Transverse colon (tissue), 4 donors: ENCODE measurements around the gene MYH1. TPM values are rescaled to one million over a fixed set of nuclear protein-coding genes. Genes with fewer than 3 reads are reported as not detected.

Experiments
- DNase-seq: peaks from one replicate; pipeline ENCODE4 v3.0.0-alpha.2; 2019
- H3K27ac ChIP-seq, 4 donors: fragments of 200-600 bp; sonication (generic); 2 replicates each; pipeline ENCODE4 v1.5.1; 2016 to 2018; ENCODE audit warnings: inconsistent platforms in 4 of 4
- H3K27me3 ChIP-seq: fragments of 200-600 bp; sonication (generic); 2 replicates; pipeline ENCODE4 v1.5.1; 2017; ENCODE audit warnings: inconsistent platforms
- H3K36me3 ChIP-seq, 4 donors: fragments of 200-600 bp; sonication (generic); 2 replicates each; pipeline ENCODE4 v1.5.1; 2017 to 2019; ENCODE audit warnings: inconsistent platforms in 4 of 4
- H3K4me1 ChIP-seq, 4 donors: fragments of 200-600 bp; sonication (generic); 2 replicates each; pipeline ENCODE4 v1.5.1; 2017 to 2020; ENCODE audit warnings: inconsistent platforms in 4 of 4
- H3K4me3 ChIP-seq, 4 donors: fragments of 200-600 bp; sonication (generic); 1 replicate in 1 of 4; 2 replicates in 3 of 4; pipeline versions ENCODE4 v1.5.1 to v1.6.1; 2017 to 2019; ENCODE audit warnings: inconsistent platforms in 4 of 4
- H3K9me3 ChIP-seq, 2 donors: fragments of 200-600 bp; sonication (generic); 2 replicates each; pipeline ENCODE4 v1.5.1; 2017 to 2019; ENCODE audit warnings: inconsistent platforms in 2 of 2
- CTCF ChIP-seq, 5 experiments: fragments of 200-600 bp in 3 of 5; fragments of 450-650 bp in 2 of 5; sonication (generic) in 3 of 5; IDR thresholded peaks; 1 replicate in 2 of 5; 2 replicates in 3 of 5; pipeline ENCODE4 v1.5.1; 2016 to 2017; ENCODE audit warnings: antibody characterized with exemption in 5 of 5, inconsistent platforms in 3 of 5, mild to moderate bottlenecking in 2 of 5, moderate library complexity in 1 of 5
- EP300 ChIP-seq: sonication (generic); formaldehyde crosslinking; IDR thresholded peaks from one replicate; pipeline ENCODE4 v1.6.1; 2017; ENCODE audit warnings: antibody characterized with exemption, low read depth
- POLR2A ChIP-seq: fragments of 450-650 bp; IDR thresholded peaks from one replicate; pipeline ENCODE4 v1.6.1; 2016; ENCODE audit warnings: antibody characterized with exemption, mild to moderate bottlenecking, moderate library complexity
- POLR2AphosphoS5 ChIP-seq, 3 donors: sonication (generic); formaldehyde crosslinking; IDR thresholded peaks; one replicate each; pipeline ENCODE4 v1.6.1; 2016; ENCODE audit warnings: antibody characterized with exemption in 3 of 3
- WGBS, 2 donors: methylation state at CpG; one replicate each; pipeline ENCODE4 v1.1.5; 2018; ENCODE audit warnings: low coverage in 1 of 2; 5-methylcytosine and 5-hydroxymethylcytosine counted together
- in situ Hi-C, 4 donors: fragments of 200-750 bp; cut with MboI; loops; one replicate each; pipeline versions ENCODE4 v1.15.0 to v1.15.1; 2017; ENCODE audit warnings: low sequenced_read_pairs in 3 of 4, low pct_ligation_motif_present in 1 of 4, low pct_unique_long_range_greater_than_20kb in 1 of 4
- intact Hi-C: fragments of 100-400 bp; cut with DNase I; formaldehyde crosslinking; loops from one replicate; pipeline ENCODE4 v1.15.1; 2023; ENCODE audit warnings: low total_unique reads
- total RNA-seq, 4 donors: library from RNA; depleted of rRNA; stranded (reverse); fragments of >200 nt; gene quantifications; one replicate each; pipeline ENCODE4 v1.1.0, GENCODE V29; 2016

The MYH1 gene
- total RNA-seq = 1 to 10 TPM in 1 of 4 donors, under 1 TPM in 1, not detected in 2; 0.16 to 1.6 TPM

DNA sequence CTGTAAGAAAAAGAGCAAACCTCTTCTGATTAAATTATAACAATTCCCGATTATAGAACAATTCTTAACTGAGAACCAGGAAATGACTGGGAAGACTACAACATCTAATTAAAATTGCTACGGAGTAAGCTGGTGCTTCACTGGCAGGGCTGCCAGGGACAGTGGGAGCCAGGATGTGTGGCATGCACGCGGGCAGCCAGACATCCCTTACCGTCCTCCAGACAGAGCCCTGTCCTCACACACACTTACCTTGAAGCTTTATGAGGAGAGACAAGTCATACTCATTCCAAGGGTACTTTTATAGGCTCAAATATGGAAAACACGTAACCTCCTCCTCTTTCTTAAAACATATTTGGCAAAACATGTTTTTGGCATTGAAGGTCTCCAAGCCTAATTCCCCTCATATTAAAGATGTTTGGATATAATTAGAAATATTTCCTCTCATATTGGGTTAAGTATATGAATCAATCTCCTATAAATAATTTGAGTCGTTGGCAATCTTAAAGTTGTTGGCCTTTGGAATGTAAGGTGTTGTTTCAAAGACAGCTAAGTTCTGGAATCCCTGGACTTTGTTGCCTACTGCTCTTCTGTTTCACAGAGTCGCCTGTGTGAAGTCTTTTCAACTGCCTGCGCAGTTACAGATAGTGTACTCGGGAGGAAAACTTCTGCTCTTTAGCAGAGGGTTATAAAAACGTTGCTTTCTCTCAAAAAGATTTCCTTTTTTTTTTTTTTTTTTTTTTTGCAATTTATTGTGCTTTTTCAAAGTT is at the start of gene MYH1:
Gene MYH1 (minus strand): TSS at position 272 of the 767 bp plus-strand sequence. CDS start 1,900 bp downstream, outside the sequence.
- Histone ChIP-seq H3K4me1 (no peaks in the 10 kb centered on the region), H3K27ac (no peak within 1 kb of the TSS), H3K4me3 (no peak within 1 kb of the TSS), H3K27me3 (no peaks in the 10 kb centered on the region), H3K9me3 (no peaks in the 10 kb centered on the region), H3K36me3 (no peaks in the 10 kb centered on the region)
- in situ Hi-C loops (loop anchor here in 1 of 4 donors (25.0 kb wide), 1 partner anchor 94 kb away; no protein-coding TSS in a partner anchor), intact Hi-C loops (no loop called here)
- 55 to 69% methylated on average over 7 to 11 of the region's 11 CpGs for WGBS, 2 donors
- TF ChIP-seq CTCF (IDR thresholded peaks at IDR 0.05) (no peak), POLR2A (no peak), POLR2AphosphoS5 (IDR thresholded peaks at IDR 0.05) (no peak), EP300 (no peak)
- DNase-seq = no peak

- H3K27ac ChIP-seq = no peak overlapping the region
- no peak for TF ChIP-seq POLR2AphosphoS5 (IDR thresholded peaks at IDR 0.05)
- no peak for TF ChIP-seq CTCF (IDR thresholded peaks at IDR 0.05)
- no peak for TF ChIP-seq POLR2A
- TF ChIP-seq EP300 = no peak
- H3K4me1 ChIP-seq = no peaks in the 10 kb centered on the region
- intact Hi-C loops = no loop called here
- no peaks in the 10 kb centered on the region for H3K9me3 ChIP-seq
- H3K36me3 ChIP-seq = no peaks in the 10 kb centered on the region
- no peaks in the 10 kb centered on the region for H3K27me3 ChIP-seq
- in situ Hi-C loops = loop anchor here in 1 of 4 donors (25.0 kb wide), 2 partner anchors 98 to 227 kb away; partner anchors contain the start of gene MYH3
- no peak for DNase-seq
- 60 to 66% methylated on average over 1 to 2 of the region's 2 CpGs for WGBS, 2 donors
- H3K4me3 ChIP-seq = no peak overlapping the region
Measured at GRCh38 chr17:10563991-10564660, 45.8 kb upstream of the MYH1 start.

DNA sequence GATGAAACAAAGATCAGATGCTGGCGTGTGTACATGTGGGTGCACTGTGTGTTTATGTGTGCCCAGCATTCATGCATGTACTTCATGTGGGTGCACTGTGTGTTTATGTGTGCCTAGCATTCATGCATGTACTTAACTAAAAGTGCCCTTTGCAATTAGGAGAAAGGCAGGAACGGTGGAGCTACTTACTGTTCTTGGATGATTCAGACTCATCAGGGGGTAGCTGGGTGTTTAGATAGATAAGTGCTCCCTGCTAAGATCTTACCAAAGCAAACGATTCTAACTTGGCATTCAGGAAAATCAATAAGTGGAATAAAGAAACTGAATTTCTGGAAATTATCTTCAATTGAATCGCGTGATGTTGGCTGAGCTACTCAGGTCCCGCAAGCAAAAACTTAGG is 39.7 kb upstream of the MYH1 start:
- whole genome bisulfite sequencing, 2 donors = 75 to 87% methylated on average over 5 to 6 of the region's 6 CpGs
- no peaks in the 10 kb centered on the region for H3K27me3 ChIP-seq
- no peaks in the 10 kb centered on the region for H3K9me3 ChIP-seq
- TF ChIP-seq POLR2A = no peak
- TF ChIP-seq EP300 = no peak
- no peak for TF ChIP-seq POLR2AphosphoS5 (IDR thresholded peaks at IDR 0.05)
- no peak for TF ChIP-seq CTCF (IDR thresholded peaks at IDR 0.05)
- no peaks in the 10 kb centered on the region for H3K4me1 ChIP-seq
- no peak for DNase-seq
- H3K36me3 ChIP-seq = no peaks in the 10 kb centered on the region
- in situ Hi-C loops (loop anchor here in 1 of 4 donors (25.0 kb wide), 2 partner anchors 104 to 221 kb away; partner anchors contain the start of gene MYH3), intact Hi-C loops (no loop called here)
- no peak overlapping the region for H3K27ac ChIP-seq
- no peak overlapping the region for H3K4me3 ChIP-seq

- WGBS, 2 donors = 64 to 80% methylated on average over 1 of the region's 1 CpG
- intact Hi-C loops (no loop called here), in situ Hi-C loops (loop anchor here in 1 of 4 donors (25.0 kb wide), 2 partner anchors 105 to 220 kb away; partner anchors contain the start of gene MYH3)
- no peaks in the 10 kb centered on the region for H3K36me3 ChIP-seq
- H3K9me3 ChIP-seq = no peaks in the 10 kb centered on the region
- H3K27ac ChIP-seq = no peak overlapping the region
- TF ChIP-seq CTCF (IDR thresholded peaks at IDR 0.05) (no peak), EP300 (no peak), POLR2AphosphoS5 (IDR thresholded peaks at IDR 0.05) (no peak), POLR2A (no peak)
- no peak overlapping the region for H3K4me3 ChIP-seq
- H3K4me1 ChIP-seq = no peaks in the 10 kb centered on the region
- H3K27me3 ChIP-seq = no peaks in the 10 kb centered on the region
- DNase-seq = no peak
Measured at GRCh38 chr17:10557422-10557821, 39.1 kb upstream of the MYH1 start.
